CD4-positive, alpha-beta T cell treated with Interferon gamma for 1 hour (primary cell): ENCODE data around the gene TXNIP.
A peak's percentile ranks its signal among the peaks of the same experiment; 100 is the strongest.

ENCODE experiments used
- DNase-seq: peaks from one replicate; pipeline ENCODE4 v3.0.0-alpha.2; 2020

TXNIP gene

GRCh38 chr1:145961425-145962156 is 34.8 kb downstream of the TXNIP start:
- DNase-seq, result peak; percentile 36

GRCh38 chr1:145961109-145961424 is 35.3 kb downstream of the TXNIP start:
- DNase-seq, result no peak

- peak; percentile 46 for DNase-seq
Measured at GRCh38 chr1:145960468-145961108, 35.8 kb downstream of the TXNIP start.

GRCh38 chr1:145959957-145960467 is 36.4 kb downstream of the TXNIP start:
- no peak for DNase-seq

- DNase-seq, result no peak
Measured at GRCh38 chr1:145959333-145959732, 37.0 kb downstream of the TXNIP start.

- DNase-seq, result no peak
Measured at GRCh38 chr1:145958734-145959133, 37.6 kb downstream of the TXNIP start.

- peak; percentile 93 for DNase-seq
Measured at GRCh38 chr1:145957443-145958319, 38.7 kb downstream of the TXNIP start, which contains the start of gene LIX1L. Gene LIX1L, minus strand, starts transcription at chr1:145958017. Its CDS starts 90 bp downstream, at chr1:145957927.

- no peak for DNase-seq
Measured at GRCh38 chr1:145956781-145957442, 39.5 kb downstream of the TXNIP start.

- no peak for DNase-seq
Measured at GRCh38 chr1:145956361-145956760, 40.0 kb downstream of the TXNIP start.

GRCh38 chr1:145955436-145955835 is 40.9 kb downstream of the TXNIP start:
- DNase-seq, result no peak

- no peak for DNase-seq
Measured at GRCh38 chr1:145953861-145954260, 42.5 kb downstream of the TXNIP start.

GRCh38 chr1:145952903-145953302 is 43.5 kb downstream of the TXNIP start:
- DNase-seq, result no peak

GRCh38 chr1:145951526-145951925 is 44.9 kb downstream of the TXNIP start:
- DNase-seq, result no peak

GRCh38 chr1:145949219-145949618 is 47.2 kb downstream of the TXNIP start:
- no peak for DNase-seq

- no peak for DNase-seq
Measured at GRCh38 chr1:145947551-145947950, 48.8 kb downstream of the TXNIP start.

GRCh38 chr1:145946477-145946986 is 49.8 kb downstream of the TXNIP start:
- no peak for DNase-seq

- no peak for DNase-seq
Measured at GRCh38 chr1:145944532-145944931, 51.8 kb downstream of the TXNIP start.

GRCh38 chr1:145942871-145943270 is 53.5 kb downstream of the TXNIP start:
- DNase-seq, result no peak
